ENCODE data around the gene ETDA. TPM values are rescaled to one million over a fixed set of nuclear protein-coding genes. Genes with fewer than 3 reads are reported as not detected.
"Not testable (repeated sequence)": the region's sequence is repeated elsewhere in the genome, so short reads cannot be mapped to it uniquely, and the experiment has no call there.

Gene ETDA
- total RNA-seq, 3 donors from 2014 or later (not counting 1 experiment from before 2014, with no cell fraction given) = not detected

DNA sequence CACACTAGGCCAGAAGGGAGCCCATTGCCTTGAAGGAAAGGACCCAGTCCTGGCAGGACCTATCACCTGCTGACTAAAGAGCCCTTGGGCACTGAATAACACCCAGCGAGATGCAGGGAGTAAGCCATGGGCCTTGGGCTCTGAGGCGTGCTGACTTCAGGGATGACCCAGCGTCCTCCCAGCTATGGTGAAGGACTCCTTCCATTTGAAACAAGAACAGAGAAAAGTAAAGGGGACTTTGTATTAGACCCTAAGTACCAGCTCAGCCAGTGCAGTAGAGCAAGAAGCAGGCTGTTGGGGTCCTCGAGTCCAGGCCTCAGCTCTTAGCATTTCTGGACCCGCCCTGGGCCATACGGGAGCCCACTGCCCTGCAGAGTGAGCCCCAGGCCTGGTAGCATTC lies 5.1 kb downstream of the ETDA start:
- Mint-ChIP-seq H3K36me3 (no peaks in the 10 kb centered on the region), H3K4me1 (no peaks in the 10 kb centered on the region), H3K4me3 (no peak overlapping the region), H3K27ac (no peak overlapping the region), H3K27me3 (ENCODE audit: low read depth in 2 of 2) (peaks cover 0 to 20% of the 10 kb centered on the region in 2 donors), H3K9me3 (no peaks in the 10 kb centered on the region)
- no peak for TF ChIP-seq CTCF (IDR thresholded peaks at IDR 0.05)
- no peak for DNase-seq
- Histone ChIP-seq H3K9me3 (ENCODE audit: control insufficient read depth, insufficient read depth, low read length) (no peaks in the 10 kb centered on the region), H3K27ac (ENCODE audit: low read length) (no peak overlapping the region), H3K4me1 (ENCODE audit: control insufficient read depth, insufficient read depth, low read length) (no peaks in the 10 kb centered on the region), H3K36me3 (ENCODE audit: control insufficient read depth, insufficient read depth, low read length) (no peaks in the 10 kb centered on the region), H3K4me3 (ENCODE audit: low read length) (no peak overlapping the region), H3K27me3 (ENCODE audit: control insufficient read depth, insufficient read depth, low read length) (no peaks in the 10 kb centered on the region)
- 93% methylated on average over 6 of the region's 6 CpGs for WGBS (ENCODE audit: insufficient coverage)
- no peak for ATAC-seq
- intact Hi-C loops (cut with micrococcal nuclease) = no loop called here

DNA sequence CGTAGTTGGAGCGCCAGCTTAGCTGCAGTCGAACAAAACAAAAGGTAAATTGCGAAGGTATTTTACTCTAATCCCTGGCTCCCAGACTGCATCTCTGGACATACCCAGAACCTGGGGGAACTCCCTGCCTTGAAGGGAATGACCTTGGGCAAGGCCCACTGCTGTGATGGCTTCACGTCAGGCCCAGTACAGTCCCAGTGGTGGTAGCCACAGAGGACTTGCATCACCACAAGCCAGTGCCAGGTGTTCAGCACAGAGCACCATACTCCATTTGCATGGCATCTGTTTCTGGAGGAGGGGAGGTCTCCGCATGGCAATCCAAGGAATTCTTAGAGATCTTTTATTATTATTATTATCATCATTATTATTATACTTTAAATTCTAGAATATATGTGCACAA lies 5.6 kb downstream of the ETDA start:
- Histone ChIP-seq H3K27ac (ENCODE audit: low read length) (no peak overlapping the region), H3K27me3 (ENCODE audit: control insufficient read depth, insufficient read depth, low read length) (no peaks in the 10 kb centered on the region), H3K4me3 (ENCODE audit: low read length) (no peak overlapping the region), H3K9me3 (ENCODE audit: control insufficient read depth, insufficient read depth, low read length) (no peaks in the 10 kb centered on the region), H3K36me3 (ENCODE audit: control insufficient read depth, insufficient read depth, low read length) (no peaks in the 10 kb centered on the region), H3K4me1 (ENCODE audit: control insufficient read depth, insufficient read depth, low read length) (no peaks in the 10 kb centered on the region)
- Mint-ChIP-seq H3K27ac (no peak overlapping the region), H3K4me3 (no peak overlapping the region), H3K27me3 (ENCODE audit: low read depth in 2 of 2) (peaks cover 5 to 25% of the 10 kb centered on the region in 2 donors), H3K9me3 (peaks cover 0 to 2% of the 10 kb centered on the region in 2 donors), H3K4me1 (no peaks in the 10 kb centered on the region), H3K36me3 (no peaks in the 10 kb centered on the region)
- 90% methylated on average over 3 of the region's 6 CpGs for WGBS (ENCODE audit: insufficient coverage)
- TF ChIP-seq CTCF (IDR thresholded peaks at IDR 0.05) = no peak
- DNase-seq (no peak), ATAC-seq (no peak)
- intact Hi-C loops (cut with micrococcal nuclease) = no loop called here

- H3K4me3 Mint-ChIP-seq; H3K9me3 ChIP-seq (ENCODE audit: control insufficient read depth, insufficient read depth, low read length); H3K36me3 ChIP-seq (ENCODE audit: control insufficient read depth, insufficient read depth, low read length); H3K4me3 ChIP-seq (ENCODE audit: low read length); H3K9me3 Mint-ChIP-seq; H3K27me3 ChIP-seq (ENCODE audit: control insufficient read depth, insufficient read depth, low read length); DNase-seq; H3K27ac ChIP-seq (ENCODE audit: low read length); intact Hi-C loops (cut with micrococcal nuclease); H3K4me1 ChIP-seq (ENCODE audit: control insufficient read depth, insufficient read depth, low read length); H3K27ac Mint-ChIP-seq; H3K4me1 Mint-ChIP-seq; H3K36me3 Mint-ChIP-seq; ATAC-seq: not testable (repeated sequence)
- peaks cover 5 to 28% of the 10 kb centered on the region in 2 donors for H3K27me3 Mint-ChIP-seq (ENCODE audit: low read depth in 2 of 2)
- WGBS (ENCODE audit: insufficient coverage) = no CpG with 5 or more reads among the region's 2 CpGs
These were observed 9.1 kb downstream of the ETDA start for GRCh38 chrX:135260976-135261375.

GRCh38 chrX:135263376-135263775 lies 11.5 kb downstream of the ETDA start:
- H3K4me1 Mint-ChIP-seq; H3K9me3 ChIP-seq (ENCODE audit: control insufficient read depth, insufficient read depth, low read length); intact Hi-C loops (cut with micrococcal nuclease); H3K27ac ChIP-seq (ENCODE audit: low read length); H3K36me3 Mint-ChIP-seq; H3K4me3 Mint-ChIP-seq; H3K27me3 ChIP-seq (ENCODE audit: control insufficient read depth, insufficient read depth, low read length); H3K27ac Mint-ChIP-seq; ATAC-seq; H3K36me3 ChIP-seq (ENCODE audit: control insufficient read depth, insufficient read depth, low read length); H3K9me3 Mint-ChIP-seq; H3K4me3 ChIP-seq (ENCODE audit: low read length); DNase-seq; H3K4me1 ChIP-seq (ENCODE audit: control insufficient read depth, insufficient read depth, low read length): not testable (repeated sequence)
- peaks cover 5 to 47% of the 10 kb centered on the region in 2 donors for H3K27me3 Mint-ChIP-seq (ENCODE audit: low read depth in 2 of 2)
- WGBS (ENCODE audit: insufficient coverage) = 91% methylated on average over 8 of the region's 8 CpGs

GRCh38 chrX:135264206-135264605 lies 12.3 kb downstream of the ETDA start:
- Mint-ChIP-seq H3K9me3 (peaks cover 0 to 9% of the 10 kb centered on the region in 2 donors), H3K27me3 (ENCODE audit: low read depth in 2 of 2) (peaks cover 5 to 55% of the 10 kb centered on the region in 2 donors), H3K4me1 (no peaks in the 10 kb centered on the region), H3K27ac (no peak overlapping the region), H3K36me3 (no peaks in the 10 kb centered on the region), H3K4me3 (no peak overlapping the region)
- ATAC-seq (no peak), DNase-seq (no peak)
- H3K27ac ChIP-seq (ENCODE audit: low read length) = no peak overlapping the region
- no peaks in the 10 kb centered on the region for H3K9me3 ChIP-seq (ENCODE audit: control insufficient read depth, insufficient read depth, low read length)
- H3K27me3 ChIP-seq (ENCODE audit: control insufficient read depth, insufficient read depth, low read length) = no peaks in the 10 kb centered on the region
- TF ChIP-seq CTCF (IDR thresholded peaks at IDR 0.05) = no peak
- intact Hi-C loops (cut with micrococcal nuclease) = no loop called here
- H3K4me3 ChIP-seq (ENCODE audit: low read length) = no peak overlapping the region
- H3K36me3 ChIP-seq (ENCODE audit: control insufficient read depth, insufficient read depth, low read length) = no peaks in the 10 kb centered on the region
- no peaks in the 10 kb centered on the region for H3K4me1 ChIP-seq (ENCODE audit: control insufficient read depth, insufficient read depth, low read length)
- WGBS (ENCODE audit: insufficient coverage) = 87% methylated on average over 4 of the region's 4 CpGs
